Measurements from ENCODE around the gene WNT4. TPM values are rescaled to one million over a fixed set of nuclear protein-coding genes. Genes with fewer than 3 reads are reported as not detected.
A peak's percentile ranks its signal among the peaks of the same experiment; 100 is the strongest.

WNT4 gene
- total and polyA plus RNA-seq, 9 of the 15 experiments (the other 6 are each of a cell fraction or from before 2014, with no cell fraction given), result 0.01 TPM; not detected in 8

GRCh38 chr1:22184892-22185612 lies 42.2 kb upstream of the WNT4 start:
- intact Hi-C loops (cut with micrococcal nuclease), result no loop called here
- no peak overlapping the region for H2AFZ ChIP-seq (ENCODE audit: low read depth, low read length)
- no peak for DNase-seq (ENCODE audit: extremely low read depth in 1 of 4, low spot score in 3 of 4)

More at GRCh38 chr1:22184892-22185612, 42.2 kb upstream of the WNT4 start:
- H4K20me1 ChIP-seq (replicated peaks; ENCODE audit: control insufficient read depth, insufficient read depth, low read length), result peaks cover 26% of the 10 kb centered on the region
- H3K4me2 ChIP-seq (ENCODE audit: insufficient read depth, low read length), result no peak overlapping the region
- H3K9me1 ChIP-seq (ENCODE audit: control insufficient read depth, insufficient read depth, low read length), result no peaks in the 10 kb centered on the region
- CTCF ChIA-PET (ENCODE audit: low intra/inter-chr PET ratio), result no interaction called here
- TF ChIP-seq CTBP1 (IDR thresholded peaks at IDR 0.05; ENCODE audit: borderline replicate concordance) (no peak), MAX (CRISPR knock-in tag; IDR thresholded peaks at IDR 0.05) (0 out of 2 replicates have a peak, but pooled peaks have one; percentile 18), SRF (CRISPR knock-in tag; IDR thresholded peaks at IDR 0.05) (no peak), CBX8 (IDR thresholded peaks at IDR 0.05; ENCODE audit: borderline replicate concordance, extremely low read depth, low read depth, low read length, poor library complexity, severe bottlenecking) (no peak), ATF3 (IDR thresholded peaks at IDR 0.05) (peak; percentile 82), ATF3 (CRISPR knock-in tag; conservative IDR thresholded peaks at IDR 0.05) (no peak), JUND (IDR thresholded peaks at IDR 0.05; ENCODE audit: borderline replicate concordance, low read depth, low read length) (0 out of 2 replicates have a peak, but pooled peaks have one; percentile 17), JUND (tag; IDR thresholded peaks at IDR 0.05; ENCODE audit: borderline replicate concordance, low read depth, low read length) (no peak), CEBPG (CRISPR knock-in tag; IDR thresholded peaks at IDR 0.05) (peak; percentile 55), CEBPG (tag; conservative IDR thresholded peaks at IDR 0.05 in 1 of 2, IDR thresholded peaks at IDR 0.05 in 1 of 2) (peak; percentile 46 to 74; a peak in 3 of 4 replicates), ATF2 (CRISPR knock-in tag; IDR thresholded peaks at IDR 0.05) (0 out of 2 replicates have a peak, but pooled peaks have one; percentile 63), RFX1 (IDR thresholded peaks at IDR 0.05) (peak; percentile 81), CEBPB (tag; IDR thresholded peaks at IDR 0.05) (peak; percentile 82), CREM (IDR thresholded peaks at IDR 0.05; ENCODE audit: low read depth) (peak; percentile 20; the same call in 1 of the 2 replicates), ATF7 (IDR thresholded peaks at IDR 0.05) (peak; percentile 92)
- BruUV-seq (replicated peaks), result no TSS peak
- ATAC-seq, result no peak; the same call in 2 of the 3 replicates
- peak overlapping the region in 1 of 2 experiments; percentile 9; a peak in 1 of 4 replicates for H3K9ac ChIP-seq (ENCODE audit: insufficient read depth in 1 of 2, low read depth in 2 of 2, low read length in 2 of 2)
- POLR2A ChIA-PET, result interaction anchor here (0.6 to 1.2 kb wide), 5 partner anchors 11 to 112 kb away, joined by 3 to 5 read pairs (median 3); no protein-coding TSS in a partner anchor
- under 1% methylated on average over 21 of the region's 21 CpGs for WGBS (ENCODE audit: insufficient coverage, low coverage, missing lambda C conversion rate)
- no peak overlapping the region for H3K27ac ChIP-seq (ENCODE audit: extremely low read depth, low read depth, low read length)
- no peak for FAIRE-seq
- peaks cover 26 to 74% of the 10 kb centered on the region in 2 experiments for H3K27me3 ChIP-seq (ENCODE audit: control insufficient read depth in 2 of 2, insufficient read depth in 2 of 2, low read length in 2 of 2)
- H3K79me2 ChIP-seq (ENCODE audit: control insufficient read depth, insufficient read depth, low read length), result no peaks in the 10 kb centered on the region
- no peaks in the 10 kb centered on the region for H3K36me3 ChIP-seq (ENCODE audit: control insufficient read depth, insufficient read depth, low read length)
- in situ Hi-C loops (cut with MboI), result no loop called here
- H3K9me3 ChIP-seq (replicated peaks; ENCODE audit: control insufficient read depth, insufficient read depth, low read depth, low read length), result no peaks in the 10 kb centered on the region
- peaks cover 0 to 11% of the 10 kb centered on the region in 2 experiments; a peak in 2 of 5 replicates for H3K4me1 ChIP-seq (replicated peaks in 1 of 2; ENCODE audit: control insufficient read depth in 2 of 2, insufficient read depth in 2 of 2, low read length in 2 of 2)
- H3K4me3 ChIP-seq, result no peak overlapping the region
